ENCODE results near the gene HOXA4.
A peak's percentile ranks its signal among the peaks of the same experiment; 100 is the strongest.

HOXA4 gene

GRCh38 chr7:27130540-27131389 lies at the start of gene HOXA4:
Gene HOXA4, minus strand, starts transcription at chr7:27130757. Its CDS starts 24 bp downstream, at chr7:27130733.
- TF ChIP-seq CTCF (IDR thresholded peaks at IDR 0.05; ENCODE audit: insufficient read depth, low read length, poor library complexity, severe bottlenecking): no peak
- TF ChIP-seq EZH2phosphoT487 (conservative IDR thresholded peaks at IDR 0.05; ENCODE audit: low read length): no peak
- Histone ChIP-seq H3K9me2 (replicated peaks; ENCODE audit: insufficient read depth, low read length) (no peaks in the 10 kb centered on the region), H3K4me2 (ENCODE audit: low read depth, low read length, poor library complexity, severe bottlenecking) (peak within 1 kb of the TSS; percentile 65), H3K27me3 (ENCODE audit: low read length) (no peaks in the 10 kb centered on the region), H3K9ac (ENCODE audit: low read length) (peak within 1 kb of the TSS; percentile 84), H3K79me2 (ENCODE audit: insufficient read depth, low read length) (no peaks in the 10 kb centered on the region), H3K4me3 (ENCODE audit: insufficient read depth, low read length, poor library complexity, severe bottlenecking) (peak within 1 kb of the TSS; percentile 82), H3K27ac (ENCODE audit: low read depth, low read length) (peak within 1 kb of the TSS; percentile 86), H3F3A (ENCODE audit: insufficient read depth) (peaks cover 7% of the 10 kb centered on the region; the same call in 1 of the 2 replicates), H4K20me1 (ENCODE audit: low read depth, low read length) (no peaks in the 10 kb centered on the region), H3K36me3 (ENCODE audit: low read length) (no peaks in the 10 kb centered on the region), H3K9me3 (ENCODE audit: insufficient read depth, low read length) (no peaks in the 10 kb centered on the region), H2AFZ (ENCODE audit: low read depth, low read length, severe bottlenecking) (peak within 1 kb of the TSS; percentile 95)

- Histone ChIP-seq H3K4me2 (ENCODE audit: low read depth, low read length, poor library complexity, severe bottlenecking) (peak overlapping the region; percentile 34), H4K20me1 (ENCODE audit: low read depth, low read length) (no peaks in the 10 kb centered on the region)
These were observed 49.2 kb upstream of the HOXA4 start for GRCh38 chr7:27179503-27180430.

GRCh38 chr7:27179030-27179429 lies 48.5 kb upstream of the HOXA4 start:
- no peaks in the 10 kb centered on the region for H3F3A ChIP-seq (ENCODE audit: insufficient read depth)
- H3K9me3 ChIP-seq (ENCODE audit: insufficient read depth, low read length): no peaks in the 10 kb centered on the region
- no peak overlapping the region for H2AFZ ChIP-seq (ENCODE audit: low read depth, low read length, severe bottlenecking)
- no peaks in the 10 kb centered on the region for H3K9me2 ChIP-seq (replicated peaks; ENCODE audit: insufficient read depth, low read length)
- TF ChIP-seq CTCF (IDR thresholded peaks at IDR 0.05; ENCODE audit: insufficient read depth, low read length, poor library complexity, severe bottlenecking): no peak
- H3K36me3 ChIP-seq (ENCODE audit: low read length): no peaks in the 10 kb centered on the region
- H3K4me2 ChIP-seq (ENCODE audit: low read depth, low read length, poor library complexity, severe bottlenecking): no peak overlapping the region
- no peaks in the 10 kb centered on the region for H3K79me2 ChIP-seq (ENCODE audit: insufficient read depth, low read length)
- H4K20me1 ChIP-seq (ENCODE audit: low read depth, low read length): no peaks in the 10 kb centered on the region
- no peak overlapping the region for H3K27ac ChIP-seq (ENCODE audit: low read depth, low read length)
- no peaks in the 10 kb centered on the region for H3K27me3 ChIP-seq (ENCODE audit: low read length)
- H3K9ac ChIP-seq (ENCODE audit: low read length): no peak overlapping the region
- no peak overlapping the region for H3K4me3 ChIP-seq (ENCODE audit: insufficient read depth, low read length, poor library complexity, severe bottlenecking)

More at GRCh38 chr7:27179503-27180430, 49.2 kb upstream of the HOXA4 start:
- no peaks in the 10 kb centered on the region for H3K79me2 ChIP-seq (ENCODE audit: insufficient read depth, low read length)
- H3K27me3 ChIP-seq (ENCODE audit: low read length): no peaks in the 10 kb centered on the region
- H3K9me2 ChIP-seq (replicated peaks; ENCODE audit: insufficient read depth, low read length): no peaks in the 10 kb centered on the region
- no peaks in the 10 kb centered on the region for H3K9me3 ChIP-seq (ENCODE audit: insufficient read depth, low read length)
- H3K36me3 ChIP-seq (ENCODE audit: low read length): no peaks in the 10 kb centered on the region
- H3K9ac ChIP-seq (ENCODE audit: low read length): no peak overlapping the region
- H3F3A ChIP-seq (ENCODE audit: insufficient read depth): no peaks in the 10 kb centered on the region
- no peak overlapping the region for H3K27ac ChIP-seq (ENCODE audit: low read depth, low read length)
- no peak overlapping the region for H3K4me3 ChIP-seq (ENCODE audit: insufficient read depth, low read length, poor library complexity, severe bottlenecking)
- H2AFZ ChIP-seq (ENCODE audit: low read depth, low read length, severe bottlenecking): no peak overlapping the region
- peak; percentile 99 for TF ChIP-seq CTCF (IDR thresholded peaks at IDR 0.05; ENCODE audit: insufficient read depth, low read length, poor library complexity, severe bottlenecking)
- TF ChIP-seq EZH2phosphoT487 (conservative IDR thresholded peaks at IDR 0.05; ENCODE audit: low read length): no peak

All from SU-DHL-6 (cell line).